ENCODE data around the gene DCK.
"Not testable (repeated sequence)": the region's sequence is repeated elsewhere in the genome, so short reads cannot be mapped to it uniquely, and the experiment has no call there.

Gene DCK

GRCh38 chr4:71026086-71026485 is 32.6 kb downstream of the DCK start:
- H3K79me2 ChIP-seq (ENCODE audit: low read length), result peaks cover 12% of the 10 kb centered on the region
- no peak overlapping the region for H3K9ac ChIP-seq (ENCODE audit: low read length)
- no peak overlapping the region for H3K4me3 ChIP-seq (ENCODE audit: low read length)
- TF ChIP-seq EZH2phosphoT487 (IDR thresholded peaks at IDR 0.05; ENCODE audit: low read depth) (no peak), CTCF (IDR thresholded peaks at IDR 0.05; ENCODE audit: low read depth, low read length) (no peak)
- no peak overlapping the region for H3K27ac ChIP-seq (ENCODE audit: low read length)
- H2AFZ ChIP-seq (ENCODE audit: low read depth, low read length), result no peak overlapping the region
- H3K9me3 ChIP-seq (ENCODE audit: insufficient read depth, low read length), result no peaks in the 10 kb centered on the region
- H4K20me1 ChIP-seq (ENCODE audit: insufficient read depth, low read length), result peaks cover 8% of the 10 kb centered on the region; the same call in 1 of the 2 replicates
- no peak overlapping the region for H3K4me2 ChIP-seq (ENCODE audit: low read length)
- peaks cover 30% of the 10 kb centered on the region for H3K36me3 ChIP-seq (replicated peaks; ENCODE audit: low read depth, low read length)
- H3K27me3 ChIP-seq (ENCODE audit: low read depth, low read length), result no peaks in the 10 kb centered on the region
- no peaks in the 10 kb centered on the region for H3K4me1 ChIP-seq (ENCODE audit: low read length)

GRCh38 chr4:71027611-71028010 is 34.2 kb downstream of the DCK start:
- Histone ChIP-seq H3K27me3 (ENCODE audit: low read depth, low read length) (no peaks in the 10 kb centered on the region), H4K20me1 (ENCODE audit: insufficient read depth, low read length) (0 out of 2 replicates have a peak, but pooled peaks cover 4% of the 10 kb centered on the region), H3K4me3 (ENCODE audit: low read length) (no peak overlapping the region), H3K9ac (ENCODE audit: low read length) (no peak overlapping the region), H3K9me3 (ENCODE audit: insufficient read depth, low read length) (no peaks in the 10 kb centered on the region), H3K4me1 (ENCODE audit: low read length) (no peaks in the 10 kb centered on the region), H2AFZ (ENCODE audit: low read depth, low read length) (no peak overlapping the region), H3K36me3 (replicated peaks; ENCODE audit: low read depth, low read length) (peaks cover 25% of the 10 kb centered on the region), H3K27ac (ENCODE audit: low read length) (no peak overlapping the region), H3K79me2 (ENCODE audit: low read length) (peaks cover 3% of the 10 kb centered on the region; the same call in 1 of the 2 replicates), H3K4me2 (ENCODE audit: low read length) (no peak overlapping the region)
- TF ChIP-seq CTCF (IDR thresholded peaks at IDR 0.05; ENCODE audit: low read depth, low read length) (no peak), EZH2phosphoT487 (IDR thresholded peaks at IDR 0.05; ENCODE audit: low read depth) (no peak)

DNA sequence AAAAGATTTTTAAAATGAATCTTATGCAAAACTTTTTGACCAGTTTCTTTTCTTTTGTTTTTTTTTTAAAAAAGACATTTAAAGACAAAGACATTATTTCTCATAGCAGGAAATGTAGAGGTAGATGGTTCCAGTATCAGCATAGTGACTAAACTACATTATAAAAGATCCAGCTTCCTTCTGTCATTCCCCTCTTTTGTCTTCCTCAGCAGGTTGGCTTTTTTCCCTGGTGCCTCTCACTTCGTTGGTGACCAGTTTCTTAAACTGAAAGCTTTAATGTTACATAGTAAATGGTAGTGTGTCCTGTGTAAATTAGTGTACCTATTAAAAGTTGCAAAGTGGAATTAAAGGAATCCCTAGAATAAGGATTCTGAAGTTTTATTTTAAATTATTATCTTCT is 36.1 kb downstream of the DCK start:
- Histone ChIP-seq H3K9me3 (ENCODE audit: insufficient read depth, low read length) (no peaks in the 10 kb centered on the region), H3K79me2 (ENCODE audit: low read length) (no peaks in the 10 kb centered on the region), H3K4me1 (ENCODE audit: low read length) (no peaks in the 10 kb centered on the region), H2AFZ (ENCODE audit: low read depth, low read length) (no peak overlapping the region), H3K4me2 (ENCODE audit: low read length) (no peak overlapping the region), H3K4me3 (ENCODE audit: low read length) (no peak overlapping the region), H4K20me1 (ENCODE audit: insufficient read depth, low read length) (no peaks in the 10 kb centered on the region), H3K27ac (ENCODE audit: low read length) (no peak overlapping the region), H3K27me3 (ENCODE audit: low read depth, low read length) (no peaks in the 10 kb centered on the region), H3K36me3 (replicated peaks; ENCODE audit: low read depth, low read length) (peaks cover 12% of the 10 kb centered on the region), H3K9ac (ENCODE audit: low read length) (no peak overlapping the region)
- TF ChIP-seq EZH2phosphoT487 (IDR thresholded peaks at IDR 0.05; ENCODE audit: low read depth), result no peak
- TF ChIP-seq CTCF (IDR thresholded peaks at IDR 0.05; ENCODE audit: low read depth, low read length), result no peak

DNA sequence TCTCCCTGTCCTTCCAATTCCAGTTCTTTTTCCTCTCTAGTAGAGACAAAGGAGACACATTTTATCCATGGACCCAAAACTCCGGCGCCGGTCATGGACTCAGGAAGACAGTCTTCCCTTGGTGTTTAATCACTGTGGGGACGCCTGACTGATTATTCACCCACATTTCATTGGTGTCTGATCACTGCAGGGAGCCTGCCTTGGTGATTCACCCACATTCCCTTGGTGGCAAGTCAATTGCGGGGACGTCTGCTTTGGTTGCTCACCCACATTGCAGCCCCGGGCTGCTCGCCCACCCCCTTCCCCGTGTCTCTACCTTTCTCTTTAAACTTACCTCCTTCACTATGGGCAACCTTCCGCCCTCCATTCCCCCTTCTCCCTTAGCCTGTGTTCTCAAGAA is 38.7 kb downstream of the DCK start:
- not testable (repeated sequence) for H2AFZ ChIP-seq (ENCODE audit: low read depth, low read length); H3K4me1 ChIP-seq (ENCODE audit: low read length); H4K20me1 ChIP-seq (ENCODE audit: insufficient read depth, low read length); H3K27me3 ChIP-seq (ENCODE audit: low read depth, low read length); H3K4me2 ChIP-seq (ENCODE audit: low read length); H3K9ac ChIP-seq (ENCODE audit: low read length); H3K9me3 ChIP-seq (ENCODE audit: insufficient read depth, low read length); H3K4me3 ChIP-seq (ENCODE audit: low read length); H3K36me3 ChIP-seq (replicated peaks; ENCODE audit: low read depth, low read length); H3K27ac ChIP-seq (ENCODE audit: low read length); H3K79me2 ChIP-seq (ENCODE audit: low read length)

DNA sequence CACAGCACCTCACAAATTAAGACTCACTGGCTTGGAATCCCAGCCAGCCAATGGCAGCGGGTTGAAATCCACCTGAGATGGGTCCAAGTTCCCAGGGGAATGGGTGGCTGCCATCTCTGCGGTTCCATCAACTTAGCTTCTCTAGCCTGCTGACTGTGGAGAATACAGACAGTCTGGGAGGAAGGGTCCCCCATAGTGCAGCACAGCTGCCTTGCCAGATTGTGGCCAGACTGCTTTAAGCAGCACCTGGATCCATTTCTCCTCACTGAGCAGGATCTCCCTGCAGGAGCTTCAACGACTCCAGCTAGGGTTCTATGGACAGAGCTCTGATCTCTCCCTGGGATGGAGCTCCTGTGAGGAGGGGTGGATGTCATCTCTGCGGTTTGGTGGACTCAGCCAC is 51.8 kb downstream of the DCK start:
- no peak for TF ChIP-seq EZH2phosphoT487 (IDR thresholded peaks at IDR 0.05; ENCODE audit: low read depth)
- H2AFZ ChIP-seq (ENCODE audit: low read depth, low read length), result no peak overlapping the region
- no peaks in the 10 kb centered on the region for H4K20me1 ChIP-seq (ENCODE audit: insufficient read depth, low read length)
- H3K27ac ChIP-seq (ENCODE audit: low read length), result no peak overlapping the region
- no peaks in the 10 kb centered on the region for H3K4me1 ChIP-seq (ENCODE audit: low read length)
- H3K4me3 ChIP-seq (ENCODE audit: low read length), result no peak overlapping the region
- H3K9me3 ChIP-seq (ENCODE audit: insufficient read depth, low read length), result no peaks in the 10 kb centered on the region
- H3K4me2 ChIP-seq (ENCODE audit: low read length), result no peak overlapping the region
- peaks cover 34% of the 10 kb centered on the region for H3K36me3 ChIP-seq (replicated peaks; ENCODE audit: low read depth, low read length)
- no peaks in the 10 kb centered on the region for H3K27me3 ChIP-seq (ENCODE audit: low read depth, low read length)
- H3K9ac ChIP-seq (ENCODE audit: low read length), result no peak overlapping the region
- H3K79me2 ChIP-seq (ENCODE audit: low read length), result no peaks in the 10 kb centered on the region

All from OCI-LY3 (cell line).